Occipital lobe (tissue), 2 donors: ENCODE measurements around the gene CRTAP. TPM values are rescaled to one million over a fixed set of nuclear protein-coding genes. Genes with fewer than 3 reads are reported as not detected.
"Not testable (repeated sequence)": the region's sequence is repeated elsewhere in the genome, so short reads cannot be mapped to it uniquely, and the experiment has no call there.

Source experiments
- DNase-seq: peaks from one replicate; lab custom pipeline; 2025; lab: John Stamatoyannopoulos, UW
- total RNA-seq: library from RNA; depleted of rRNA; stranded (reverse); fragments of >200 nt; gene quantifications from one replicate; pipeline ENCODE4 v1.2.3, GENCODE V29; 2014

The CRTAP gene
- total RNA-seq, 1 donor from 2014 or later, result 18.2 TPM

- DNase-seq, result no peak
Observed at GRCh38 chr3:33139996-33140395, 26.2 kb downstream of the CRTAP start.

GRCh38 chr3:33141006-33141405 lies 27.2 kb downstream of the CRTAP start:
- DNase-seq, result no peak

- DNase-seq, result no peak
Observed at GRCh38 chr3:33144433-33144832, 30.6 kb downstream of the CRTAP start.

- no peak for DNase-seq
Observed at GRCh38 chr3:33145221-33145900, 31.5 kb downstream of the CRTAP start.

- DNase-seq, result no peak
Observed at GRCh38 chr3:33145901-33146580, 32.2 kb downstream of the CRTAP start.

- no peak for DNase-seq
Observed at GRCh38 chr3:33146791-33147445, 33.1 kb downstream of the CRTAP start.

- no peak for DNase-seq
Observed at GRCh38 chr3:33149342-33149741, 35.5 kb downstream of the CRTAP start.

GRCh38 chr3:33152363-33153360 lies 38.8 kb downstream of the CRTAP start:
- no peak for DNase-seq

GRCh38 chr3:33153782-33154181 lies 40.0 kb downstream of the CRTAP start:
- no peak for DNase-seq

- no peak for DNase-seq
Observed at GRCh38 chr3:33155301-33155700, 41.5 kb downstream of the CRTAP start.

GRCh38 chr3:33159234-33159633 lies 45.4 kb downstream of the CRTAP start:
- no peak for DNase-seq

GRCh38 chr3:33159981-33160380 lies 46.2 kb downstream of the CRTAP start:
- no peak for DNase-seq

GRCh38 chr3:33162621-33163020 lies 48.8 kb downstream of the CRTAP start:
- not testable (repeated sequence) for DNase-seq

GRCh38 chr3:33165372-33165771 lies 51.6 kb downstream of the CRTAP start:
- DNase-seq, result no peak

- no peak for DNase-seq
Observed at GRCh38 chr3:33166095-33166494, 52.3 kb downstream of the CRTAP start.

- no peak for DNase-seq
Observed at GRCh38 chr3:33167284-33167683, 53.5 kb downstream of the CRTAP start.

- no peak for DNase-seq
Observed at GRCh38 chr3:33167716-33168336, 54.0 kb downstream of the CRTAP start.

- DNase-seq, result no peak
Observed at GRCh38 chr3:33170531-33170930, 56.7 kb downstream of the CRTAP start.

- DNase-seq, result no peak
Observed at GRCh38 chr3:33171580-33171979, 57.8 kb downstream of the CRTAP start.

- DNase-seq, result no peak
Observed at GRCh38 chr3:33173103-33173502, 59.3 kb downstream of the CRTAP start.

- no peak for DNase-seq
Observed at GRCh38 chr3:33173672-33174071, 59.9 kb downstream of the CRTAP start.
